Activated naive CD4-positive, alpha-beta T cell treated with anti-CD3 and anti-CD28 coated beads for 36 hours (primary cell): ENCODE data around the gene PPP2R2D. TPM values are rescaled to one million over a fixed set of nuclear protein-coding genes. Genes with fewer than 3 reads are reported as not detected.

Experiments
- CTCF ChIA-PET: fragments of 350-600 bp; sonication (Branson Sonifier 250); formaldehyde crosslinking; loops from one replicate; lab custom pipeline; 2021; ENCODE audit warnings: antibody characterized with exemption; lab: Charles Lee
- DNase-seq: peaks from one replicate; pipeline ENCODE4 v3.0.0-alpha.2; 2020
- H3K27ac Mint-ChIP-seq: one replicate; pipeline ENCODE4 v1.8.0; 2021; ENCODE audit warnings: mild to moderate bottlenecking, mixed read lengths
- H3K27me3 Mint-ChIP-seq: one replicate; pipeline ENCODE4 v1.8.0; 2021; ENCODE audit warnings: low read depth, mixed read lengths
- H3K36me3 Mint-ChIP-seq: one replicate; pipeline ENCODE4 v1.8.0; 2021; ENCODE audit warnings: low read depth, mixed read lengths
- H3K4me1 Mint-ChIP-seq: one replicate; pipeline ENCODE4 v1.8.0; 2021; ENCODE audit warnings: low read depth, mixed read lengths
- H3K4me3 Mint-ChIP-seq: one replicate; pipeline ENCODE4 v1.8.0; 2021; ENCODE audit warnings: mild to moderate bottlenecking, moderate library complexity, mixed read lengths
- H3K9me3 Mint-ChIP-seq: one replicate; pipeline ENCODE4 v1.8.0; 2021; ENCODE audit warnings: mixed read lengths
- intact Hi-C: fragments of 100-400 bp; cut with micrococcal nuclease; formaldehyde crosslinking; loops from one replicate; pipeline ENCODE4 v1.15.1; 2023
- total RNA-seq, 2 experiments: library from RNA; stranded (reverse); gene quantifications; one replicate each; pipeline ENCODE4 v1.2.3, GENCODE V29; 2021

The PPP2R2D gene
- total RNA-seq, 2 experiments from 2014 or later = 31.5 to 34.7 TPM

DNA sequence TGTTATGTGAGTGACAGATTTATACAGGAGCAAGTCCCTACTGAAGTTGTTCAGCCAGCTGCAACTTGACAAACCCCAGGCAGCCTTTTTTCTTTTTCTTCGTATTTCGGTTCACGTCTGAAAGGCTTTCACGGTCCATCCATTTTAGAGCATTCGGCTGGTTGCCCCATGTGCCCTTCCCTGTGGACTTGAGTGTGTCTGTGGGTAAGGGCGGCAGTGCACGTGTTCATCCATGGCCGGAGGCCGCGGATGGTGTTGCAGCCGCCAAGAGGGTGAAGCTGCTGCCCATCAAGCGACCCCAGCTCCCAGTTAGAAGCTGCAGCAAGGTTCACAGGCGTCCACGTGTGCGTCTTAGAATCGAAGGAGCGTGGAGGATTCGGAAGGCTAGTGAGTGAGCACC lies 35.9 kb downstream of the PPP2R2D start:
- no peaks in the 10 kb centered on the region for H3K27me3 Mint-ChIP-seq
- no peak for DNase-seq
- CTCF ChIA-PET = no interaction called here

DNA sequence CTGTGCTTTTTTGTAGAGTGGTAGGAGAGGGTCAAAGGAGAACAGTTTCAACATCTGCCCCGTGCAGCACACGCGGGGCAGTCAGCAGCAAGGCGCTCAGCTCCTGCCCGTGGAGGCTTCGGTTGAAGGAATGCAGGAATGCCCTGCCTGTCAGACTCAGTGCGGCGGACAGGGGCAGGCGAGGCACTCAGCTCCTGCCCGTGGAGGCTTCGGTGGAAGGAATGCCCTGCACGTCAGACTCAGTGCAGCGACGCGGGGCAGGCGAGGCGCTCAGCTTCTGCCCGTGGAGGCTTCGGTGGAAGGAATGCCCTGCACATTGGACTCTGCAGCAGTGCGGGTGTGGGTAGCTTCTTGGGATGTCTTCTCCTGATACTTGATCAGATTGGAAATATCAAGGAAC lies 37.0 kb downstream of the PPP2R2D start:
- intact Hi-C loops = no loop called here
- CTCF ChIA-PET = no interaction called here
- Mint-ChIP-seq H3K36me3 (peaks cover 19% of the 10 kb centered on the region), H3K4me1 (peaks cover 21% of the 10 kb centered on the region), H3K27me3 (no peaks in the 10 kb centered on the region), H3K9me3 (no peaks in the 10 kb centered on the region), H3K4me3 (no peak overlapping the region), H3K27ac (no peak overlapping the region)
- no peak for DNase-seq

More for the DNA sequence above, 35.9 kb downstream of the PPP2R2D start:
- Mint-ChIP-seq H3K36me3 (peaks cover 16% of the 10 kb centered on the region), H3K4me1 (peaks cover 27% of the 10 kb centered on the region), H3K9me3 (no peaks in the 10 kb centered on the region), H3K4me3 (no peak overlapping the region), H3K27ac (no peak overlapping the region)
- intact Hi-C loops = no loop called here

DNA sequence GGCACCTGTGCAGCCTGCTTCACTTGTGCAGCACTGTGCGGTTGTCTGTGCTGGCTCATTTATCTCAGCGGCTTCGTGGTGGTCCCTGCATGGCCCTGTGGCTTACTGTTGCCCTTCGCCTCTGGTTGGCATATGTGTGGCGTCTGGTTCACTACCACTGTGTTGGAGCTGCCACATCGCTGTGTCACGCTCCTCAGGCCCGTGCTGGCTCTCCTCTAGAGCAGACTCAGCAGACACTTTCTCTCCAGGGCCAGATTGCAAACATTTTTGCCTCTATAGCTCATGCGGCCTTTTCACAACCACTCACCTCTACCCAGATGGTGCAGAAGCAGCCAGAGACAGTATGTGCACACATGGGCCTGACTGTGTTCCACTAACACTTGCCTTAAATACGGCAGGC lies 37.9 kb downstream of the PPP2R2D start:
- Mint-ChIP-seq H3K9me3 (no peaks in the 10 kb centered on the region), H3K36me3 (peaks cover 21% of the 10 kb centered on the region), H3K4me1 (peaks cover 17% of the 10 kb centered on the region), H3K4me3 (no peak overlapping the region), H3K27me3 (no peaks in the 10 kb centered on the region), H3K27ac (no peak overlapping the region)
- CTCF ChIA-PET = no interaction called here
- intact Hi-C loops = no loop called here
- no peak for DNase-seq

DNA sequence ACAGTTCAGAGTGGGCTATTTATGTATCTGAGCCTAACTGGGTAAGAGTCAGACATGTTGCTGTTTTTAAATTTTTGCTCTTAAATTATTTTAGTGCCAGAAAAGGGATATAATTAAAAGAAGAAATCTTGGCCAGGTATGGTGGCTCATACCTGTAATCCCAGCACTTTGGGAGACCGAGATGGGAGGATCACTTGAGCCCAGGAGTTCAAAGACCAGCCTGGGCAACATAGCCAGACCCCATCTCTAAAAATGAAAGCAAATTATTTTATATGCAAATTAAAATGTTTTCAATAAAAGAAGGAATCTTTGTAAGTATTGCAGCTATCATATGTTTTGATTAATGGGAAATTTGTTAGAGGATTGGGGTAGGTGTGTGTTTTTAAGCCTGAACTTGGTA lies 41.6 kb downstream of the PPP2R2D start:
- peaks cover 2% of the 10 kb centered on the region for H3K4me1 Mint-ChIP-seq
- no peak overlapping the region for H3K27ac Mint-ChIP-seq
- no peak overlapping the region for H3K4me3 Mint-ChIP-seq
- H3K9me3 Mint-ChIP-seq = no peaks in the 10 kb centered on the region
- intact Hi-C loops = no loop called here
- H3K27me3 Mint-ChIP-seq = no peaks in the 10 kb centered on the region
- no peak for DNase-seq
- H3K36me3 Mint-ChIP-seq = peaks cover 33% of the 10 kb centered on the region
- CTCF ChIA-PET = interaction anchor here (1.4 to 4.8 kb wide), 5 partner anchors 32 to 80 kb away, joined by 4 to 17 read pairs (median 8); no protein-coding TSS in a partner anchor

DNA sequence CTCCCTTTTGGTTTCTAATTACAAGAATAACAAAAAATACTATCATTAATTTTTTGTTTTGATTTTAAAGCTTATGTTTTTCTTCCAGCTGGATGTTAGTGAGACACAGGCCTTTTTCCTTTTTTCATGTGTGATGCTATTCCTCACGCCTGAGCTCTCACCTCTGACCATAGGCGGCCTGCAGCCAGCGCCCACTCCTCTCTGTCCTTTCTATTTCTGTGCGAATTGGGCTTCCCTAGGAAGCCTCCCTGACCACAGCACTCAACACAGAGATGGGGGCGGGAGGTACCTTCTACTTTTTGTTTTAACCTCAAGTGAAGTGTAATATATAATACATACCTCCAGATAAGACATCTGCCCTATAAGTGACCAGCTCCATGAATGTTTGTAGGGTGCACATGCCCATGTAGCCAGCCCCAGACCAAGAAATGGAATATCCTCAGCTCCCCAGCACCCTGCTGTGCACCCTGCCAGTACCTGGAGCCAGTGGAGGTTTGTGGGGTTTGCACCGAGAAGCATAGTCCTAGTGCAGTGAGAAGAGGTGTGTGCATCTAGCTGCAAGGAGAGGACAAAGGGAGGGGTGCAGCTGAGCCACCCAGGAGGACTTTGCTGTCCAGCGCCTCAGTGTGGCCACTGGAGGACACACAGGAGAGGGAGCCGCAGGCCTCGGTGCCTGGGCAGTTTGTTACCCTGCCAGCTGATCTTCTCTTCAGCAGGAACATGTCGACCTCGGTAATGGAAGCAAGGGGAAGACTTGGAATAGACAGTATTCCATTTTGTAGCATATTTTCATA lies 42.4 kb downstream of the PPP2R2D start:
- H3K27ac Mint-ChIP-seq = peak overlapping the region; percentile 36
- intact Hi-C loops = loop anchor here (1.0 kb wide), 1 partner anchor 58 kb away; no protein-coding TSS in a partner anchor
- H3K36me3 Mint-ChIP-seq = peaks cover 41% of the 10 kb centered on the region
- CTCF ChIA-PET = interaction anchor here (0.9 to 4.8 kb wide), 7 partner anchors 11 to 79 kb away, joined by 3 to 17 read pairs (median 5); partner anchors contain the start of gene PPP2R2D
- no peak overlapping the region for H3K4me3 Mint-ChIP-seq
- no peaks in the 10 kb centered on the region for H3K27me3 Mint-ChIP-seq
- DNase-seq = peak; percentile 47
- no peaks in the 10 kb centered on the region for H3K9me3 Mint-ChIP-seq
- H3K4me1 Mint-ChIP-seq = peaks cover 2% of the 10 kb centered on the region

DNA sequence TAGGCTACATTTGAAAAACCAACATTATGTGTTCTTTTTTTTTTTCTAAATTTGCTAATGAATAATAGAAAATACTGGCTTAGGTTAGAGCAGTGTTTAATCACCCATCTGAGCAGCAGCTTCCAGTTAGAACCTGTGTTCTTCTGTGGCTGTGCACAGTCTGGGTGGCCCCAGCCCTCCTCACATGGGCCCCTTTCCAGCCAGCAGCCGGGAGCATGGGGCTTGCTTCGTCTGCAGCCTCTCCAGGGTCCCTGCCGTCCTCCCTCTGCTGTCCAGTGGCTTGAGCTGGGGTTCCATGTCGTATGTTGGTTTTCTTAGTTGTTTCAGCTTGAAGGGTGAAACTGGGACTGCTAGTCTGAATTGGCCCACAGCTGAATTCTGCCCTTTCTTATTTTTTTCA lies 43.6 kb downstream of the PPP2R2D start:
- Mint-ChIP-seq H3K27ac (peak overlapping the region; percentile 13), H3K4me3 (no peak overlapping the region), H3K4me1 (peaks cover 2% of the 10 kb centered on the region), H3K36me3 (peaks cover 44% of the 10 kb centered on the region), H3K9me3 (no peaks in the 10 kb centered on the region), H3K27me3 (no peaks in the 10 kb centered on the region)
- CTCF ChIA-PET = interaction anchor here (4.8 kb wide), 1 partner anchor 59 kb away, joined by 17 read pairs; no protein-coding TSS in a partner anchor
- intact Hi-C loops = no loop called here
- DNase-seq = no peak

DNA sequence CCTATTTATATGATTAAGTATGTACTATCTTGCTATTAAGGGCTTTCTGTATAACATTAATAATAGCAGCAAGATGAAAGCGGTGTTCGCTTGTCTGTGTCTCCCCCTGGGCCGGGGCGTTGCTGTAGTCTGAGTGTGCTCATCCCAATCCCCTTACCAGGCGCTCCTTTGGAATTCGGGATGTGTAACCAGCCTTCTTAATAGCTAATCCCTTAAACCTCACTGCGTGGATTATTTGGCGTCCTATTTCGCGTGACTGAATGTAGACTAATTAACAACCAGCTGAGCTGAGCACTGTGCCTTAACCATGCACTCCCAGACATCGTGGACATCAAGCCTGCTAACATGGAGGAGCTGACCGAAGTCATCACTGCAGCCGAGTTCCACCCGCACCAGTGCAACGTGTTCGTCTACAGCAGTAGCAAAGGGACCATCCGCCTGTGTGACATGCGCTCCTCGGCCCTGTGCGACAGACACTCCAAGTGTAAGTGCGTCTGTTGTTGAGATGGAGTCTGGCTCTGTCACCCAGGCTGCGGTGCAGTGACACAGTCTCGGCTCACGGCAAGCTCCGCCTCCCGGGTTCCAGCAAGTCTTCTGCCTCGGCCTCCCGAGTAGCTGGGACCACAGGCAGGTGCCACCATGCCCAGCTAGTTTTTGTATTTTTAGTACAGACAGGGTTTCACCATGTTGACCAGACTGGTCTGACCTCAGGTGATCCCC lies 44.3 kb downstream of the PPP2R2D start:
- no peak overlapping the region for H3K27ac Mint-ChIP-seq
- peaks cover 2% of the 10 kb centered on the region for H3K4me1 Mint-ChIP-seq
- no peak overlapping the region for H3K4me3 Mint-ChIP-seq
- H3K36me3 Mint-ChIP-seq = peaks cover 46% of the 10 kb centered on the region
- intact Hi-C loops = no loop called here
- DNase-seq = no peak
- CTCF ChIA-PET = interaction anchor here (1.6 to 4.8 kb wide), 2 partner anchors 9 to 59 kb away, joined by 3 to 17 read pairs; no protein-coding TSS in a partner anchor
- H3K27me3 Mint-ChIP-seq = no peaks in the 10 kb centered on the region
- H3K9me3 Mint-ChIP-seq = no peaks in the 10 kb centered on the region

DNA sequence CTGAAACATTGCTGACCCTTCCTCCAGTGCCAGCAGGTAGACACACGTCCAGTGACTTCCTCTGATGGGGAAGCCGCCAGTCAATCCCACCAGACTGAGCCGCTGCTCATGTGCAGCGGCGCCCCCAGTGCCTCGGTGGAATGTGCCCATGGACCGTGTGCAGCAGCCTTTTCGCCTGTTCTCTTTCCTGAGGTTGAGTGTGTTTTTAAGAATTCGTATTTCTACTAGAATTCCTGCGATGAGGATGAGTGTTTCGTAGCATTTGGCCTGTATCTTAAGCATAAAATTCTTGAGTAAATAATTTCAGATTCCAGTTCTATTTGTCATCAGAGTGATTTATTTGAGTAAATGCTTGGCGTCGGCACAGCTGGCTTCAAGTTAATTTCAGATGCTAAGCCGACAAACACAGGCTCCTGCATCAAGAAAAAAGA lies 45.5 kb downstream of the PPP2R2D start:
- CTCF ChIA-PET = interaction anchor here (0.6 to 4.8 kb wide), 4 partner anchors 11 to 76 kb away, joined by 3 to 17 read pairs (median 3); partner anchors contain the start of gene PPP2R2D
- Mint-ChIP-seq H3K4me1 (peaks cover 2% of the 10 kb centered on the region), H3K9me3 (no peaks in the 10 kb centered on the region), H3K27ac (no peak overlapping the region), H3K27me3 (no peaks in the 10 kb centered on the region), H3K4me3 (no peak overlapping the region), H3K36me3 (peaks cover 45% of the 10 kb centered on the region)
- intact Hi-C loops = no loop called here
- DNase-seq = no peak

DNA sequence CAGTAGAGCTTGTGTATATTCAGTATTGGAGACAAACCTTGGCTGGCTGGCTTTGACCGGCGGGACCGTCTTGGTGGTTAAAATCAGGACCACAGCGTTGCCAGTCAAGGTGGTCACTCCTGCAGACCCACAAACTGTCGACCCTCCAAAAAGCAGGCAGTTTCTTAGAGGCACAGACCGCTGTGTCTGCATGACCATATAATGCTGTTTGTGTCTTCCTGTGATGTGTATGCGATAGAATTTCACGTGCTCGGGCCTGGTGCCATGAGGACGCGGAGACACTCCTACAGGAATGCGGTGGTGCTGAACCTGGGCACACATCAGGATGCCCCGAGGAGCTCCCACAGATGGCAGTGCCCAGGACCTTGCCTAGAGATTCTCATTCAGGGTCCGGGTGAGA lies 46.1 kb downstream of the PPP2R2D start:
- intact Hi-C loops = no loop called here
- no peak for DNase-seq
- Mint-ChIP-seq H3K27me3 (no peaks in the 10 kb centered on the region), H3K9me3 (no peaks in the 10 kb centered on the region), H3K4me1 (peaks cover under 1% of the 10 kb centered on the region), H3K36me3 (peaks cover 42% of the 10 kb centered on the region), H3K4me3 (no peak overlapping the region), H3K27ac (no peak overlapping the region)
- CTCF ChIA-PET = interaction anchor here (0.9 to 4.8 kb wide), 3 partner anchors 11 to 76 kb away, joined by 3 to 17 read pairs (median 3); no protein-coding TSS in a partner anchor

DNA sequence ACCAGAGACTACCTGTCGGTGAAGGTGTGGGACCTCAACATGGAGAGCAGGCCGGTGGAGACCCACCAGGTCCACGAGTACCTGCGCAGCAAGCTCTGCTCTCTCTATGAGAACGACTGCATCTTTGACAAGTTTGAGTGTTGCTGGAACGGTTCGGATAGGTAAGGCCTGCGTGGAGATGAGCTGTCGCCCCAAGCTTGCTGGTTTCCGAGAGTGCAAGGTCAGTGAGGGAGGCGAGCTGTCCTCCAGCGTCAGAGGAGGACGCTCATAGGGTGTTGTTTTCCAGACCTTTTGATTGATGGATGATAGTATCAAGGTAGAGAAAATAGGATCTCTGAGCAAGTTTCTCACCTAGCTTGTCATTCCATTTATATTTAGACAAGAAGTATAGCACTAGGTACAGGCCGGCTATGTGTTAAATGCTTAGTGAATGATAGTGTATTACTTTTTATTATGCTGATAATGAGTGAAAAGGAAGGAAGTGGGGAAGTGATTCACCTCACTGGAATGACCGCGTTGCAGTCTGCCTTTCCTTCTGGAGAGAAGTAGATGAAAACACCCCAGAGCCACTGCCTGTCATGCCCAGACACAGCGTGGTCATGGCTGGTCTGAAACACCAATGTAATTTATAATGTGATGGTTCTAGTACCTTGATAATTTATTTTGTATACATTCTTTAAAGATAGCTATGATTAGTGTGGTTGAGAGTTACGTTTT lies 47.0 kb downstream of the PPP2R2D start:
- no peaks in the 10 kb centered on the region for H3K27me3 Mint-ChIP-seq
- no peak overlapping the region for H3K27ac Mint-ChIP-seq
- no peaks in the 10 kb centered on the region for H3K4me1 Mint-ChIP-seq
- CTCF ChIA-PET = interaction anchor here (1.2 kb wide), 1 partner anchor 62 kb away, joined by 5 read pairs; no protein-coding TSS in a partner anchor
- no peaks in the 10 kb centered on the region for H3K9me3 Mint-ChIP-seq
- H3K4me3 Mint-ChIP-seq = no peak overlapping the region
- DNase-seq = no peak
- peaks cover 41% of the 10 kb centered on the region for H3K36me3 Mint-ChIP-seq
- intact Hi-C loops = no loop called here

DNA sequence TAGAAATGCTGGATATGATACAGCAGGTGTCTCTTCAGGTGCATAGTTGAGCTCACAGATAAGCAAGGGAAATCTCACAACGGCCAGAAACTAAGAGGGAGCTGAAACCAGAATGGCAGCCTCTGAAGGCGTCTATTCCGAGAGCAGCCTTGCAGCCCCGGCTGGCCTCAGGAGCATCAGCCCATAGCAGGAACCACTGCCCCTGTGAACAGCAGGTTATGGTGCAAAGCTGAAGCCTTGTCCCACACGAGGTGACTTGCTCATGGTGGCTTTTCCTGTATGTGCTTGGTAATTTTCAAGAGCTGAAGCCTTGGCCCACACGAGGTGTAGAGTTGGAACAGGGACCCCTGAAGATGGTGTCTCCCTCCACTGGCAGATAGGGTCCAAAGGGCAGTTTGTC lies 47.7 kb downstream of the PPP2R2D start:
- Mint-ChIP-seq H3K36me3 (peaks cover 40% of the 10 kb centered on the region), H3K27ac (no peak overlapping the region), H3K27me3 (no peaks in the 10 kb centered on the region), H3K4me1 (no peaks in the 10 kb centered on the region), H3K4me3 (no peak overlapping the region), H3K9me3 (no peaks in the 10 kb centered on the region)
- intact Hi-C loops = no loop called here
- no peak for DNase-seq
- CTCF ChIA-PET = interaction anchor here (0.9 to 1.2 kb wide), 2 partner anchors 16 to 63 kb away, joined by 3 to 5 read pairs; no protein-coding TSS in a partner anchor
